ENCODE measurements around the gene GLRX. TPM values are rescaled to one million over a fixed set of nuclear protein-coding genes. Genes with fewer than 3 reads are reported as not detected.

Gene GLRX
- total and polyA plus RNA-seq, 2 of the 13 experiments (the other 11 are each of a cell fraction or from before 2014, with no cell fraction given): 63.8 to 499 TPM

GRCh38 chr5:95861221-95861863, 38.8 kb upstream of the GLRX start (continued):
- TF ChIP-seq, protein P1, sequence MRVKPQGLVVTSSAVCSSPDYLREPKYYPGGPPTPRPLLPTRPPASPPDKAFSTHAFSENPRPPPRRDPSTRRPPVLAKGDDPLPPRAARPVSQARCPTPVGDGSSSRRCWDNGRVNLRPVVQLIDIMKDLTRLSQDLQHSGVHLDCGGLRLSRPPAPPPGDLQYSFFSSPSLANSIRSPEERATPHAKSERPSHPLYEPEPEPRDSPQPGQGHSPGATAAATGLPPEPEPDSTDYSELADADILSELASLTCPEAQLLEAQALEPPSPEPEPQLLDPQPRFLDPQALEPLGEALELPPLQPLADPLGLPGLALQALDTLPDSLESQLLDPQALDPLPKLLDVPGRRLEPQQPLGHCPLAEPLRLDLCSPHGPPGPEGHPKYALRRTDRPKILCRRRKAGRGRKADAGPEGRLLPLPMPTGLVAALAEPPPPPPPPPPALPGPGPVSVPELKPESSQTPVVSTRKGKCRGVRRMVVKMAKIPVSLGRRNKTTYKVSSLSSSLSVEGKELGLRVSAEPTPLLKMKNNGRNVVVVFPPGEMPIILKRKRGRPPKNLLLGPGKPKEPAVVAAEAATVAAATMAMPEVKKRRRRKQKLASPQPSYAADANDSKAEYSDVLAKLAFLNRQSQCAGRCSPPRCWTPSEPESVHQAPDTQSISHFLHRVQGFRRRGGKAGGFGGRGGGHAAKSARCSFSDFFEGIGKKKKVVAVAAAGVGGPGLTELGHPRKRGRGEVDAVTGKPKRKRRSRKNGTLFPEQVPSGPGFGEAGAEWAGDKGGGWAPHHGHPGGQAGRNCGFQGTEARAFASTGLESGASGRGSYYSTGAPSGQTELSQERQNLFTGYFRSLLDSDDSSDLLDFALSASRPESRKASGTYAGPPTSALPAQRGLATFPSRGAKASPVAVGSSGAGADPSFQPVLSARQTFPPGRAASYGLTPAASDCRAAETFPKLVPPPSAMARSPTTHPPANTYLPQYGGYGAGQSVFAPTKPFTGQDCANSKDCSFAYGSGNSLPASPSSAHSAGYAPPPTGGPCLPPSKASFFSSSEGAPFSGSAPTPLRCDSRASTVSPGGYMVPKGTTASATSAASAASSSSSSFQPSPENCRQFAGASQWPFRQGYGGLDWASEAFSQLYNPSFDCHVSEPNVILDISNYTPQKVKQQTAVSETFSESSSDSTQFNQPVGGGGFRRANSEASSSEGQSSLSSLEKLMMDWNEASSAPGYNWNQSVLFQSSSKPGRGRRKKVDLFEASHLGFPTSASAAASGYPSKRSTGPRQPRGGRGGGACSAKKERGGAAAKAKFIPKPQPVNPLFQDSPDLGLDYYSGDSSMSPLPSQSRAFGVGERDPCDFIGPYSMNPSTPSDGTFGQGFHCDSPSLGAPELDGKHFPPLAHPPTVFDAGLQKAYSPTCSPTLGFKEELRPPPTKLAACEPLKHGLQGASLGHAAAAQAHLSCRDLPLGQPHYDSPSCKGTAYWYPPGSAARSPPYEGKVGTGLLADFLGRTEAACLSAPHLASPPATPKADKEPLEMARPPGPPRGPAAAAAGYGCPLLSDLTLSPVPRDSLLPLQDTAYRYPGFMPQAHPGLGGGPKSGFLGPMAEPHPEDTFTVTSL (CRISPR knock-in tag; IDR thresholded peaks at IDR 0.05; ENCODE audit: borderline replicate concordance): 0 out of 2 replicates have a peak, but pooled peaks have one; percentile 17
- TF ChIP-seq MIXL1 (CRISPR knock-in tag; IDR thresholded peaks at IDR 0.05) (peak; percentile 72), SOX6 (IDR thresholded peaks at IDR 0.05) (no peak), SOX6 (CRISPR knock-in tag; IDR thresholded peaks at IDR 0.05) (peak; percentile 89), HDAC6 (IDR thresholded peaks at IDR 0.05; ENCODE audit: low read depth, low read length) (no peak), SATB2 (CRISPR knock-in tag; IDR thresholded peaks at IDR 0.05) (no peak), SRSF9 (IDR thresholded peaks at IDR 0.05; ENCODE audit: borderline replicate concordance, insufficient read depth, low read depth, low read length, poor library complexity, severe bottlenecking) (no peak), ZNF749 (CRISPR knock-in tag; IDR thresholded peaks at IDR 0.05; ENCODE audit: borderline replicate concordance) (0 out of 2 replicates have a peak, but pooled peaks have one; percentile 21), ARNTL (CRISPR knock-in tag; IDR thresholded peaks at IDR 0.05) (peak; percentile 94), PAX8 (CRISPR knock-in tag; IDR thresholded peaks at IDR 0.05; ENCODE audit: borderline replicate concordance) (no peak), LCORL (IDR thresholded peaks at IDR 0.05) (no peak), LCORL (CRISPR knock-in tag; IDR thresholded peaks at IDR 0.05) (peak; percentile 63), ZMYM3 (CRISPR knock-in tag; IDR thresholded peaks at IDR 0.05) (0 out of 2 replicates have a peak, but pooled peaks have one; percentile 23), ZNF773 (CRISPR knock-in tag; IDR thresholded peaks at IDR 0.05; ENCODE audit: borderline replicate concordance) (no peak), ELF1 (CRISPR knock-in tag; IDR thresholded peaks at IDR 0.05) (peak; percentile 53; the same call in 1 of the 2 replicates), ADNP (CRISPR knock-in tag; IDR thresholded peaks at IDR 0.05) (no peak), ZNF253 (CRISPR knock-in tag; IDR thresholded peaks at IDR 0.05; ENCODE audit: borderline replicate concordance) (no peak), SNAPC5 (CRISPR knock-in tag; IDR thresholded peaks at IDR 0.05; ENCODE audit: borderline replicate concordance) (no peak), ZFP82 (CRISPR knock-in tag; IDR thresholded peaks at IDR 0.05; ENCODE audit: borderline replicate concordance) (no peak), KLF11 (CRISPR knock-in tag; IDR thresholded peaks at IDR 0.05) (no peak; the same call in 1 of the 2 replicates), MED13 (CRISPR knock-in tag; IDR thresholded peaks at IDR 0.05) (no peak), FOXA3 (CRISPR knock-in tag; IDR thresholded peaks at IDR 0.05) (peak; percentile 73), ZNF235 (CRISPR knock-in tag; IDR thresholded peaks at IDR 0.05; ENCODE audit: borderline replicate concordance) (no peak), HMG20A (CRISPR knock-in tag; IDR thresholded peaks at IDR 0.05; ENCODE audit: borderline replicate concordance) (peak; percentile 65; the same call in 1 of the 2 replicates)
- TF ChIP-seq, protein P2, sequence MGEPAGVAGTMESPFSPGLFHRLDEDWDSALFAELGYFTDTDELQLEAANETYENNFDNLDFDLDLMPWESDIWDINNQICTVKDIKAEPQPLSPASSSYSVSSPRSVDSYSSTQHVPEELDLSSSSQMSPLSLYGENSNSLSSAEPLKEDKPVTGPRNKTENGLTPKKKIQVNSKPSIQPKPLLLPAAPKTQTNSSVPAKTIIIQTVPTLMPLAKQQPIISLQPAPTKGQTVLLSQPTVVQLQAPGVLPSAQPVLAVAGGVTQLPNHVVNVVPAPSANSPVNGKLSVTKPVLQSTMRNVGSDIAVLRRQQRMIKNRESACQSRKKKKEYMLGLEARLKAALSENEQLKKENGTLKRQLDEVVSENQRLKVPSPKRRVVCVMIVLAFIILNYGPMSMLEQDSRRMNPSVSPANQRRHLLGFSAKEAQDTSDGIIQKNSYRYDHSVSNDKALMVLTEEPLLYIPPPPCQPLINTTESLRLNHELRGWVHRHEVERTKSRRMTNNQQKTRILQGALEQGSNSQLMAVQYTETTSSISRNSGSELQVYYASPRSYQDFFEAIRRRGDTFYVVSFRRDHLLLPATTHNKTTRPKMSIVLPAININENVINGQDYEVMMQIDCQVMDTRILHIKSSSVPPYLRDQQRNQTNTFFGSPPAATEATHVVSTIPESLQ (CRISPR knock-in tag; conservative IDR thresholded peaks at IDR 0.05): no peak

All from HepG2 (cell line).